Measurements from ENCODE around the gene CPAMD8. TPM values are rescaled to one million over a fixed set of nuclear protein-coding genes. Genes with fewer than 3 reads are reported as not detected.
A peak's percentile ranks its signal among the peaks of the same experiment; 100 is the strongest.

CPAMD8 gene
- total RNA-seq, 6 experiments from 2014 or later: 0.90 to 1.8 (median 1.2) TPM

GRCh38 chr19:16882146-16882545, 144.5 kb downstream of the CPAMD8 start:
- DNase-seq: no peak
- 100% methylated on average over 3 of the region's 3 CpGs for WGBS (ENCODE audit: insufficient coverage, low coverage, low lambda C conversion rate, missing lambda C conversion rate)
- Histone ChIP-seq H3K9me3 (peaks cover 0 to 9% (median 0%) of the 10 kb centered on the region in 4 donors), H3K27me3 (no peaks in the 10 kb centered on the region), H3K4me1 (no peaks in the 10 kb centered on the region), H3K27ac (no peak overlapping the region), H3K4me3 (no peak overlapping the region), H3K36me3 (peaks cover 0 to 19% (median 4%) of the 10 kb centered on the region in 4 donors)
- TF ChIP-seq CTCF (IDR thresholded peaks at IDR 0.05): no peak
- TF ChIP-seq POLR2A (IDR thresholded peaks at IDR 0.05): no peak
- ATAC-seq: no peak
- intact Hi-C loops (cut with DNase I): no loop called here

- 100% methylated on average over 1 of the region's 8 CpGs for WGBS (ENCODE audit: insufficient coverage, low coverage, low lambda C conversion rate, missing lambda C conversion rate)
- TF ChIP-seq POLR2A (IDR thresholded peaks at IDR 0.05) (no peak), CTCF (IDR thresholded peaks at IDR 0.05) (no peak)
Measured at GRCh38 chr19:16880884-16881554, 145.6 kb downstream of the CPAMD8 start.

GRCh38 chr19:16878181-16878965, 148.2 kb downstream of the CPAMD8 start:
- Histone ChIP-seq H3K9me3 (peaks cover 0 to 9% (median 0%) of the 10 kb centered on the region in 4 donors), H3K27ac (no peak overlapping the region), H3K27me3 (no peaks in the 10 kb centered on the region), H3K36me3 (peaks cover 0 to 35% (median 8%) of the 10 kb centered on the region in 4 donors), H3K4me1 (no peaks in the 10 kb centered on the region), H3K4me3 (no peak overlapping the region)
- TF ChIP-seq POLR2A (IDR thresholded peaks at IDR 0.05) (no peak), CTCF (IDR thresholded peaks at IDR 0.05) (no peak)
- WGBS (ENCODE audit: insufficient coverage, low coverage, low lambda C conversion rate, missing lambda C conversion rate): 100% methylated on average over 2 of the region's 55 CpGs
- DNase-seq: no peak
- peak in 1 of 4 donors; percentile 14 for ATAC-seq
- intact Hi-C loops (cut with DNase I): no loop called here

More at GRCh38 chr19:16880884-16881554, 145.6 kb downstream of the CPAMD8 start:
- Histone ChIP-seq H3K27me3 (no peaks in the 10 kb centered on the region), H3K9me3 (peaks cover 0 to 9% (median 0%) of the 10 kb centered on the region in 4 donors), H3K4me1 (no peaks in the 10 kb centered on the region), H3K4me3 (no peak overlapping the region), H3K36me3 (peaks cover 0 to 30% (median 7%) of the 10 kb centered on the region in 4 donors), H3K27ac (no peak overlapping the region)
- intact Hi-C loops (cut with DNase I): no loop called here
- DNase-seq (no peak), ATAC-seq (peak in 1 of 4 donors; percentile 11)

GRCh38 chr19:16877581-16877980, 149.0 kb downstream of the CPAMD8 start:
- WGBS (ENCODE audit: insufficient coverage, low coverage, low lambda C conversion rate, missing lambda C conversion rate): 100% methylated on average over 1 of the region's 11 CpGs
- intact Hi-C loops (cut with DNase I): no loop called here
- Histone ChIP-seq H3K36me3 (peaks cover 0 to 41% (median 8%) of the 10 kb centered on the region in 4 donors), H3K4me3 (no peak overlapping the region), H3K9me3 (peaks cover 0 to 7% (median 0%) of the 10 kb centered on the region in 4 donors), H3K27ac (no peak overlapping the region), H3K27me3 (no peaks in the 10 kb centered on the region), H3K4me1 (no peaks in the 10 kb centered on the region)
- ATAC-seq: no peak
- TF ChIP-seq CTCF (IDR thresholded peaks at IDR 0.05): no peak
- no peak for TF ChIP-seq POLR2A (IDR thresholded peaks at IDR 0.05)
- DNase-seq: no peak

All from right lobe of liver (tissue), 6 donors.